Measurements from ENCODE around the gene NR6A1. TPM values are rescaled to one million over a fixed set of nuclear protein-coding genes. Genes with fewer than 3 reads are reported as not detected.

Gene NR6A1
- total RNA-seq, 2 experiments from 2014 or later = not detected

GRCh38 chr9:124710766-124711165 is 60.3 kb downstream of the NR6A1 start:
- Mint-ChIP-seq H3K27ac (no peak overlapping the region), H3K27me3 (peaks cover 27% of the 10 kb centered on the region), H3K4me3 (no peak overlapping the region), H3K36me3 (ENCODE audit: low read depth) (no peaks in the 10 kb centered on the region), H3K9me3 (no peaks in the 10 kb centered on the region), H3K4me1 (ENCODE audit: low read depth) (no peaks in the 10 kb centered on the region)
- no peak for DNase-seq
- Histone ChIP-seq H3K36me3 (ENCODE audit: insufficient read depth, low read length) (no peaks in the 10 kb centered on the region), H3K27me3 (ENCODE audit: control insufficient read depth in 1 of 2, insufficient read depth in 2 of 2, low read length in 2 of 2) (peaks cover 0 to 9% of the 10 kb centered on the region in 2 experiments), H3K4me3 (ENCODE audit: low read length) (no peak overlapping the region), H3K4me1 (ENCODE audit: insufficient read depth, low read length) (no peaks in the 10 kb centered on the region), H3K27ac (ENCODE audit: low read depth in 1 of 2, low read length in 2 of 2) (no peak overlapping the region), H3K9me3 (ENCODE audit: control insufficient read depth in 1 of 2, insufficient read depth in 1 of 2, low read length in 2 of 2) (no peaks in the 10 kb centered on the region)
- ATAC-seq (ENCODE audit: poor library complexity) = no peak
- TF ChIP-seq, protein P1, sequence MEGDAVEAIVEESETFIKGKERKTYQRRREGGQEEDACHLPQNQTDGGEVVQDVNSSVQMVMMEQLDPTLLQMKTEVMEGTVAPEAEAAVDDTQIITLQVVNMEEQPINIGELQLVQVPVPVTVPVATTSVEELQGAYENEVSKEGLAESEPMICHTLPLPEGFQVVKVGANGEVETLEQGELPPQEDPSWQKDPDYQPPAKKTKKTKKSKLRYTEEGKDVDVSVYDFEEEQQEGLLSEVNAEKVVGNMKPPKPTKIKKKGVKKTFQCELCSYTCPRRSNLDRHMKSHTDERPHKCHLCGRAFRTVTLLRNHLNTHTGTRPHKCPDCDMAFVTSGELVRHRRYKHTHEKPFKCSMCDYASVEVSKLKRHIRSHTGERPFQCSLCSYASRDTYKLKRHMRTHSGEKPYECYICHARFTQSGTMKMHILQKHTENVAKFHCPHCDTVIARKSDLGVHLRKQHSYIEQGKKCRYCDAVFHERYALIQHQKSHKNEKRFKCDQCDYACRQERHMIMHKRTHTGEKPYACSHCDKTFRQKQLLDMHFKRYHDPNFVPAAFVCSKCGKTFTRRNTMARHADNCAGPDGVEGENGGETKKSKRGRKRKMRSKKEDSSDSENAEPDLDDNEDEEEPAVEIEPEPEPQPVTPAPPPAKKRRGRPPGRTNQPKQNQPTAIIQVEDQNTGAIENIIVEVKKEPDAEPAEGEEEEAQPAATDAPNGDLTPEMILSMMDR (IDR thresholded peaks at IDR 0.05) = no peak
- ChIA-PET CTCF (interaction anchor here (1.5 to 1.7 kb wide), 2 partner anchors 94 to 142 kb away, joined by 6 read pairs; partner anchors contain the start of gene WDR38), POLR2A (no interaction called here)
- intact Hi-C loops (cut with DNase I, micrococcal nuclease) = loop anchor here (5.0 to 10.0 kb wide), 3 partner anchors 158 to 296 kb away; partner anchors contain the start of gene PSMB7 (in 1 of the 2)

- H3K27me3 ChIP-seq (ENCODE audit: control insufficient read depth in 1 of 2, insufficient read depth in 2 of 2, low read length in 2 of 2) = peaks cover 0 to 9% of the 10 kb centered on the region in 2 experiments
- no peaks in the 10 kb centered on the region for H3K4me1 ChIP-seq (ENCODE audit: insufficient read depth, low read length)
- ChIA-PET CTCF (no interaction called here), POLR2A (no interaction called here)
- no peak overlapping the region for H3K4me3 ChIP-seq (ENCODE audit: low read length)
- no peaks in the 10 kb centered on the region for H3K9me3 ChIP-seq (ENCODE audit: control insufficient read depth in 1 of 2, insufficient read depth in 1 of 2, low read length in 2 of 2)
- Mint-ChIP-seq H3K27me3 (peaks cover 27% of the 10 kb centered on the region), H3K4me3 (no peak overlapping the region), H3K4me1 (ENCODE audit: low read depth) (no peaks in the 10 kb centered on the region), H3K9me3 (no peaks in the 10 kb centered on the region), H3K36me3 (ENCODE audit: low read depth) (no peaks in the 10 kb centered on the region), H3K27ac (no peak overlapping the region)
- no peak overlapping the region for H3K27ac ChIP-seq (ENCODE audit: low read depth in 1 of 2, low read length in 2 of 2)
- ATAC-seq (ENCODE audit: poor library complexity) (no peak), DNase-seq (no peak)
- H3K36me3 ChIP-seq (ENCODE audit: insufficient read depth, low read length) = no peaks in the 10 kb centered on the region
- intact Hi-C loops (cut with DNase I, micrococcal nuclease) = no loop called here
- TF ChIP-seq, protein P1 (IDR thresholded peaks at IDR 0.05) = no peak
These were observed 61.8 kb downstream of the NR6A1 start for GRCh38 chr9:124709292-124709690.

- intact Hi-C loops (cut with DNase I, micrococcal nuclease) = no loop called here
- no peak overlapping the region for H3K27ac ChIP-seq (ENCODE audit: low read depth in 1 of 2, low read length in 2 of 2)
- no peaks in the 10 kb centered on the region for H3K4me1 Mint-ChIP-seq (ENCODE audit: low read depth)
- no peak overlapping the region for H3K4me3 ChIP-seq (ENCODE audit: low read length)
- peaks cover 27% of the 10 kb centered on the region for H3K27me3 Mint-ChIP-seq
- ChIA-PET POLR2A (no interaction called here), CTCF (no interaction called here)
- H3K27me3 ChIP-seq (ENCODE audit: control insufficient read depth in 1 of 2, insufficient read depth in 2 of 2, low read length in 2 of 2) = peaks cover 0 to 9% of the 10 kb centered on the region in 2 experiments
- H3K36me3 Mint-ChIP-seq (ENCODE audit: low read depth) = no peaks in the 10 kb centered on the region
- no peaks in the 10 kb centered on the region for H3K9me3 ChIP-seq (ENCODE audit: control insufficient read depth in 1 of 2, insufficient read depth in 1 of 2, low read length in 2 of 2)
- TF ChIP-seq, protein P1 (IDR thresholded peaks at IDR 0.05) = no peak
- DNase-seq = no peak
- no peak for ATAC-seq (ENCODE audit: poor library complexity)
- H3K36me3 ChIP-seq (ENCODE audit: insufficient read depth, low read length) = no peaks in the 10 kb centered on the region
- no peak overlapping the region for H3K27ac Mint-ChIP-seq
- no peak overlapping the region for H3K4me3 Mint-ChIP-seq
- H3K9me3 Mint-ChIP-seq = no peaks in the 10 kb centered on the region
- no peaks in the 10 kb centered on the region for H3K4me1 ChIP-seq (ENCODE audit: insufficient read depth, low read length)
These were observed 62.3 kb downstream of the NR6A1 start for GRCh38 chr9:124708633-124709291.
